HPDE6-E6E7 (cell line): ENCODE measurements around the gene IQSEC1.

Experiments
- DNase-seq: peaks from one replicate; pipeline ENCODE4 v3.0.0; 2011; ENCODE audit warnings: missing footprints; ENCODE audit errors: extremely low spot score

Gene IQSEC1

DNA sequence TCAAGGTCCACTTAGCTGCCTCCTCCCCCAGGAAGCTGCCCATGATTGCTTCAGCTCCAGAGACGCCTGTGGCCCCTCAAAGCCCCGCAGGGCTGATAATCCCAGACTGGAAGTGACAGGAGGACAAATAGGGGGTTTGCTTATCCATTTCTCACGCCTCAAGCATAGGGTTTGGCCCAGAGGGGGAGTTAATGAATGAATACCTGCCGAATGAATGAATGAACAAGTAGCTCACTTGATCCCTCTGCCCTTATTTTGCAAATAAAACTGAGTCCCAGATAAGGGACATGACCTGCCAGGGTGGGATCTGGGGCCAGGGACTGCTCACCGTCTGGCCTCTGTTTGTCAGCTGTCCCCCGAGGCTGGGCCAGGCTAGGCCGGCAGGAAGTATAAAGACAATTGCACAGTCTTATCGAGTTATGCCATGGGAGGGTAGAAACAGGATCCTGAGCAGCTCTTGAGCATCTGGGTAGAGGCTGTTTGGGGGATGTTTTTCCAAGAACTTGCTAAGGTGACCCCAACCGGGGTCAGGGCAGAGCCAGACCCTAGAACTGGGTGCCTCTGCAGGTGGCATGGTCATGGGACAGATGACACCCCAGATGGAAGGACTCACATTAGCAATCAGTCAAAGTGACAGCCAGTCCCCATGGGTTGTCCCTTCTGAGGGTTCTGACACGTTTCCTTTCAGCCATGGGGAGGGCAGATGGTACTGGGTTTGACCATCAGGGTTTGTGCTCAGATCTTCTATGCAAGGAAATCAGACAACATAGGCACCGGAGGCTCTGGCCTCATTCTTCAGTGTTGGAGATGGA lies 45.0 kb downstream of the IQSEC1 start:
- DNase-seq: no peak

GRCh38 chr3:13027154-13027553 lies 46.1 kb downstream of the IQSEC1 start:
- no peak for DNase-seq

- DNase-seq: no peak
Observed at GRCh38 chr3:13026534-13026933, 46.7 kb downstream of the IQSEC1 start.

GRCh38 chr3:13025778-13026518 lies 47.3 kb downstream of the IQSEC1 start:
- no peak for DNase-seq

GRCh38 chr3:13025090-13025489 lies 48.1 kb downstream of the IQSEC1 start:
- peak; percentile 14 for DNase-seq

DNA sequence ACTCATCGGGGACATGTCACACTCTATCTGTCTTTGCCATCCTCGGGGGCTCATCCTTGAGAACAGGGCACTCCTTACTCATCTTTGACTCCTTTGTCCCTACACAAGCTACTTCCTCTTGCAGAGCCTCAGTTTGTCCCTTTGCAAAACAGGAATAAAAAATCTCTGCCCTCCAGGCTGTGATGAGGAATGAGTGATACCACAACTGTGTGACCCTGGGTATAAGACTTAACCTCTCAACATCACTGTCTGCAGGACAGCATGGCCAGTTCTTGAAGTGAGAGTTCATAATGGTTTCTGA lies 48.5 kb downstream of the IQSEC1 start:
- no peak for DNase-seq

DNA sequence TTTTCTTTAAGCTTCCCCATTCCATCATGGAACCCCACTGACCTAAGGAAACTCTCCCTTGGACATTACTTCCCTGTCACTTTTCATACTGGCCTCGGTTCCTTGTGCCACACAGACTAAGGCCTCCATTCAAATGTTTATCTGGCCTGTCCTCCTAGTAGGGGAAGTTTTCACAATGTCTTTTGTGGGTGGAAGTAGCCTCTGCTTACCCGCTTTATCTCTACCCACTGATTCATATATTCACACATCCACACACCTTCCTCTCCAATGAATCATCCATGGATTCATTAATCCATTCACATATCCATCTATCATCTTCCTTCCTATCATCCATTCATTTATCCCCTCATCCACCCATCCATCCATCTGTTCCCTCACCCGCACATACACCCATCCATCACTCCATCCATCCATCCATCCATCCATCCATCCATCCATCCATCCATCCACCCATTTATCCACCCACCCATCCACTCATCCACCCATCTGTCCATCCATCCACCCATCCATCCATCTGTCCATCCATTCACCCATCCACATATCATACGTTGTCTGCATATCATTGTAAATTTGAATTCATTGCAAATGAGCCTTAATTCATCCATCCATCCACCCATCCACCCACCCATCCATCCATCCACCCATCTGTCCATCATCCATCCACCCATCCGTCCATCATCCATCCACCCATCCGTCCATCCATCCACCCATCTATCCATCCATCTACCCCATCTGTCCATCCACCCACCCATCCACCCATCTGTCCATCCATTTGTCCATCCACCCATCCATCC lies 49.1 kb downstream of the IQSEC1 start:
- no peak for DNase-seq

DNA sequence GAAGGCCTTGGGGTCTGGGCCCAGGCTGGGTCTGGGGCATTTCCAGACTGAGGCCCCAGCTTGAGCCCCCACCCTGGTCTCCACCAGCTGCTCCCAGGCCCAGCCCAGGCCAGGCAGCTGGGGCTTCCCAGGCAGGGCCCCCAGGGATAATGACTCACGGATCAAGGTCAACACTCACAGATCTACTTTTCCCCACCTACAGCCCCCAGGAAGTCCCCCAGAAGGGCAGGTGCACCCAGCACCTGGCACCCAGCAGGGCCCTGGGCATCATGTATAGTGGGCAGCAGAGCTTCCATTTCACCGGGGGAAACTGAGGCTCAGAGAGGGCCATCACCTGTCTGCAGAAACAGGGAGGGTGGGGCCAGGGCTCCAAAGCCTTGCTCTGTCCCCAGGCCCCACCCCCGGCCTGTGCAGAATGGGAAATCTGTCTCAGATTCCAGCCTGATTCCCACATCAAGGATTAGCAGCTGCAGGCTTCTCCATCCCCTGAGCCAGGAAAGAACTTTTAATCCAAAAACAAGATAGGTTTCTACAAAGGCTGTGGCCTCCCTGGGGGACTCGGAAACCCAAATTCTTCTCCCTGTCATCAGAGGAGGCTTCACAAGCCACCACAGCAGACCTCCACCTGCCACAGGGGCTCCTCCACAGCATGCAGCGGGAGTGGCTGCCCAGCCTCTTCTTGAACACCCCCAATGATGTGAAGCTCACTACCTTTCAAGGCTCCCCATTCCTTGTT lies 49.8 kb downstream of the IQSEC1 start:
- DNase-seq: no peak

DNA sequence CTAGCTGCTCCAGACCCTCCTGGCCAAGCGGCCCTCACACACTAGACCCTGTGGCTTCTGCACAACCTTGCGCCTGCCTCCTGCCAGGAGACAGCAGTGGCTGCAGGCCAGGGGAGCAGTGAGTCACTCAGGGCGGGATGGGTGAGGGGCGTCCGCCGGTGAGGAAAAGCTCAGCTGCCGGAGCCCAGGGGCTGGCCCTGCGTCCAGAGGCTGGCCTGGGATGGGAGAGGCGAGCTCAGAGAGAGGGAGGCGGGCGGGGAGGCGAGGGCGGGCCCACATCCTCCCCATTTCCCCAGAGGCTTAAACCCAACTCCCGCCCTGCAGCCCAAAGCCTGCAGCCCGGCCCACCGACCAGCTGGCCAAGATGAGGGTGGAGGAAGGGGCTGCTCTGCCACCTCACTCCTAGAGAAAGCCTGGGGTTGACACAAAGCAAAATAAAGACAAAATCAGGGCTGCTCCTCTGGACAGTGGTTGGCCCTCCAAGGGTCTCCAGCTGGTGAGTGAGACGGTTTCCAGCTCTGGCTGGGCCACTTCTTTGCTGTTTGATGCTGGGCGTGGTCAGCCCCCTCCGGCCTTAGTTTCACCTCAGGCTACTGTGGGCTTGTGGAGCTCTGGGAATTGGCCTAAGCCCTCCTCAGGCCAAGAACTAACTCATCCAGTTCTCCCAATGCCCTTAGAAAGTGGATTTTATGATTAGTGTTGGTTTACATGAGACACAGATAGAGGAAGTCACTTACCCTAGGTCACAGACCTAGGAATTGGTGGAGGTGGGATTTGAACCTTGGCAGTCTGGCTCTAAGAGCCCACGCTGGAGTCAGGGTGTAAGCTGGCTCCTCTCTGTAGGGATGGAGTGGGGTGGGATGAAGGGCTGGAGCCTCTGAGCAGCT lies 50.6 kb downstream of the IQSEC1 start:
- no peak for DNase-seq

DNA sequence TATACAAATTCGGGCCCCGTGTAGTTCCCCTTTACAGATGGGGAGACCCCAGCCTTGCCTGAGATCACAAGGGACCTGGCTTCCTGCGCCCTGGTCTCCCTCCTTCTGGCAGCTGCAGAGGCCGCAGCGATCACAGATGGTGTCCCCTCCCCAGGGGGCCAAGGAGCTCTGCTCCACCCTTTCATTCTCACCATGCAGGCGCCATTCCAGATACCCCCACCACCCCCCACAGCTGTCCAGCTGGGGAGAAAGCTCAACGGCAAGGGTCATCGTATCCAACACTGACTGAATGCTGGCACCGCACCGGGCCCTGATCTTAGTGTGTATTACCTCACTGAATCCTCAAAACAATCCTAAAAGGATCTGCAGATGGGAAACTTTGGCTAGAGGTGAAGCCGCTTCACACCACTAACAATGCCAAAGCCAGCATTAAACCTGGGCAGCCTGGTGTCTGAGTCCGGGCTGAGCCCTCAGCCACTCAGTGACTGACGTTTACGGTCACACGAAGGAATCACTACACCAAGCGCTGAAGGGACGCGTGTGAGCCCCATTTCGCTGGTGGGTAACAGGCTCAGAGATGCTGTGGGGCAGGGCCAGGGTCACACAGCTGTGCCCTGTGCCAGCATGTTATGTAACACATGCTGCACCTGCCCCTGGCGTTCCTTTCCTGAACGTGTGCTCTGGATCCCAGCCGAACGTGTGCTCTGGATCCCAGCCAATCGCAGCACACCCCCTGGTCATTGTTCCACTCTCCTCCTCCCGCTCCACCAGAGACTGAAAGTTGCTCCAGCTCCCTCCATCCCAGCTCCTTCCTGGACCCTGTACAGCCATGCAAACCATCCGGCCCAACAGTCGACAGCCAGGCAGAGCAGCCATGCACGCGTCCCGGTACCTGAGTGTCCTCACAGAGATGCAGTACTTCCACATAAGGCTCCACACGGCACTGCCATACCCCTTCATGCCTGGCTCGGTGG lies 51.8 kb downstream of the IQSEC1 start:
- no peak for DNase-seq

GRCh38 chr3:13020159-13020750 lies 53.0 kb downstream of the IQSEC1 start:
- DNase-seq: no peak

DNA sequence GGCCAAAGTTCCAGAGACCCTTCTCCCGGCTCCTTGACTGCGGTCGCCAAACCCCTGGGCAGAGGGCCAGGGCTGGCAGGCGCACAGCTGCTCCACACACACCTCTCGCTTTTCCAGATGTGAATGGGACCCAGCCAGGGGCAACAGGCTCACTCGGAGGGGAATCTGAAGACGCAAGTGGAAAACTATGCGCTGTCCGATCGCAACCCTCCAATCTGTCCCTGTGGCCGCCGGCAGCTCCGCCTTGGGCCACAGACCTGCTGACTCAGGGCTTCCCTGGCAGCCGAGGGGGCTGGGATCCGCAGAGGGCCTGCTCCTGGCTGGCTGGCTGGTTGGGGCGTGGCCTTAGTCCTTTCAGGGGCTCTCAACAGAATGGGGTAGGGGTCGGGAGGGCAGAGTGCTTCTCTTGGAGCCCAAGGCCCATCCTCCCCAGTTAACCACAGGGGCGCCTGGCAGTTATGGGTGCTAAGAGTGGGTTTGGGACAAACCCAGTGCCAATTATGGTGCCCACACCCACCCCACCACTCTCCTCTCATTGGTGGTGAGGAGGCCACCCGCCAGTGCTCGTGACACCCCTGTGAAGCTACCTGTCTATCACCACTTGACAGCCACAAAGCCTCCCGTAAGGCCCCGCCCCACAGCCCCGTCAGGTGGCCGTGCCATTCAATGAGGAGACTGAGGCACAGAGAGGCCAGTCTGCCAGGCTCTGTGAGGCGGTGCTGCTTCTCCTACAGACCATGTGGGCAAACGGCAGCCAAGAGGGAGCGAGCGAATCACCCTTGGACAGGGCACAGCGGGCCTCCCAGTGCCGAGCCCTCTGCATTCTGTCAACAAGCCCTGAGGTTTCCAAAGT lies 53.8 kb downstream of the IQSEC1 start:
- no peak for DNase-seq

DNA sequence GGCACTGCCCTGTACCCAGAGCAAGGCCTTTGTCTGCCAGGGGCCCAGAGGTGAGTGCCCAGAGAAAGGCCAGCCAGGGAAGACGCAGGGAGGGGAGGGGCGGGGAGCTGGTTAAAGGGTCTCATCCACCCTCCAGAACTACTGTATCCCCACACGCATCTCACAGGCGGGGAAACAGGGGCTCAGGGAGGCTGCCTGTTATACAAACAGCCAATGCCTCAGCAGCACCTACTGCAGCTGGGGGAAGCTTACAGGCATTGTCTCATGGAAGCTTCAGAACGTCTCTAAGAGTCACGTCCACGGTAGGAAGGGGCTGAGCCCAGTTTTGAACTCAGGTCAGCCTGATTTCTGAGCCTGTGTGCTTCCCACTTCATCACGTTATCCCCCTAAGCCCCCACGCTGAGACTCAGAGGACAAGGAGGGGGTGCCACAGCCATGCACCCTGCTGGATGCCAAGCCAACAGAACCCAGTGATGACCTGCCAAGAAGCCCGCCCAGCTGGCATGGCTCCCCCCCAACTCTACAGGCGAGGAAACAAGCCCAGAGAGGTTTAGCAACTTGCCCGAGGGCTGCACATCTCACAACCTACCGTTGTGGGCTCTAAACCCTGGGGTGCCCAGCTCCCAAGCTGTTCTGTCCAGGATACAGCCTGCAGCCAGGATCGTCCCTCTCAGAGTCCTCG lies 54.5 kb downstream of the IQSEC1 start:
- no peak for DNase-seq

DNA sequence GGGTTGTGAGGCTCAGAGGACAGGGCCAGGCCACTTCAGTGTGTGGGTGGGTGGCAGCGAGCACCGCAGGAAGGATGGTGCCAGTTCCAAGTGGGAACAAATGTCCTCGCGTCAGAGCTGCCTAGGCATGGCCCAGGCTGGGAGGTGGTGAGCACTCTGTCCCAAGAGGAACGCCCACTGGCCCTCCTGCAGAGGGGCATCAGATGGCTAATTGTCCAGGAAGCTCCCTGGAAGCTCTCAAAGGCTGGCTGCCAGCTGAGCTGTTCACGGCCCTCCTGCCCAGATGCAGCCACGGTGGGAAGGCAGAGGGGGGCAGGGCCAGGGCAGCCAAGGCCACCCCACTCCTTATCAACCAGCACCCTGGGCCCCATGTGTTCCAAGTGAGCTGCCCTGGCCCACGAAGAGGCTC lies 55.2 kb downstream of the IQSEC1 start:
- DNase-seq: no peak

GRCh38 chr3:13017361-13018042 lies 55.7 kb downstream of the IQSEC1 start:
- no peak for DNase-seq

GRCh38 chr3:13016721-13017255 lies 56.4 kb downstream of the IQSEC1 start:
- no peak for DNase-seq
